ENCODE results near the gene TM4SF20.

GRCh38 chr2:227344231-227344630, 34.9 kb downstream of the TM4SF20 start:
- TF ChIP-seq YY1 (IDR thresholded peaks at IDR 0.05; ENCODE audit: insufficient read depth, insufficient read length), result no peak
- no peak for TF ChIP-seq ZNF274 (IDR thresholded peaks at IDR 0.05; ENCODE audit: low read depth, low read length)
